Epithelial cell of proximal tubule (primary cell): ENCODE measurements around the gene UGT8. TPM values are rescaled to one million over a fixed set of nuclear protein-coding genes. Genes with fewer than 3 reads are reported as not detected.
"Not testable (repeated sequence)": the region's sequence is repeated elsewhere in the genome, so short reads cannot be mapped to it uniquely, and the experiment has no call there.

Experiments
- DNase-seq: peaks from one replicate; pipeline ENCODE4 v3.0.0-alpha.2; 2011; ENCODE audit warnings: low read depth
- H3K4me3 ChIP-seq: 2 replicates; pipeline ENCODE4 v1.5.1; 2011; ENCODE audit warnings: low read depth, mild to moderate bottlenecking, low read length
- CTCF ChIP-seq: conservative IDR thresholded peaks from 2 replicates; pipeline ENCODE4 v1.5.1; 2012; ENCODE audit warnings: low read depth, mild to moderate bottlenecking, low read length
- total RNA-seq: library from RNA; depleted of rRNA; stranded (reverse); fragments of >200 nt; gene quantifications from 2 replicates; pipeline ENCODE4 v1.2.3, GENCODE V29; 2015

UGT8 gene
- total RNA-seq, 1 donor from 2014 or later = 11.6 TPM

GRCh38 chr4:114603497-114603896 is 4.9 kb downstream of the UGT8 start:
- DNase-seq = no peak
- peak overlapping the region; percentile 41 for H3K4me3 ChIP-seq
- TF ChIP-seq CTCF = no peak

GRCh38 chr4:114606245-114606644 is 7.6 kb downstream of the UGT8 start:
- no peak for TF ChIP-seq CTCF
- H3K4me3 ChIP-seq = no peak overlapping the region
- no peak for DNase-seq

- H3K4me3 ChIP-seq = no peak overlapping the region
- no peak for DNase-seq
Measured at GRCh38 chr4:114607056-114607455, 8.4 kb downstream of the UGT8 start.

GRCh38 chr4:114613560-114613959 is 15.0 kb downstream of the UGT8 start:
- no peak for TF ChIP-seq CTCF
- H3K4me3 ChIP-seq = no peak overlapping the region
- DNase-seq = no peak

More at GRCh38 chr4:114607056-114607455, 8.4 kb downstream of the UGT8 start:
- TF ChIP-seq CTCF = no peak

GRCh38 chr4:114615435-114615834 is 16.8 kb downstream of the UGT8 start:
- DNase-seq = peak; percentile 51
- no peak for TF ChIP-seq CTCF
- peak overlapping the region; percentile 57 for H3K4me3 ChIP-seq

- not testable (repeated sequence) for DNase-seq
- H3K4me3 ChIP-seq = peak overlapping the region; percentile 57
Measured at GRCh38 chr4:114616036-114616435, 17.4 kb downstream of the UGT8 start.

GRCh38 chr4:114626196-114626595 is 27.6 kb downstream of the UGT8 start:
- no peak for DNase-seq
- TF ChIP-seq CTCF = no peak
- H3K4me3 ChIP-seq = no peak overlapping the region
